A549 (cell line): ENCODE measurements around the gene WFS1. TPM values are rescaled to one million over a fixed set of nuclear protein-coding genes. Genes with fewer than 3 reads are reported as not detected.

Experiments
- ATAC-seq, 2 experiments: fragments of 200-7000 bp in 1 of 2; fragments of >200 bp in 1 of 2; cut with Nextera tagmentation in 1 of 2; cut with Tn5 transposase in 1 of 2; 3 replicates each; pipeline versions ENCODE4 v1.8.0 to v1.9.1; 2018 to 2020; ENCODE audit warnings: mild to moderate bottlenecking in 1 of 2, moderate library complexity in 1 of 2
- CTCF ChIA-PET: fragments of 300-600 bp; sonication (Branson Sonifier 250); formaldehyde crosslinking; extraction: SDS; loops from one replicate; lab custom pipeline; 2021; ENCODE audit warnings: antibody characterized with exemption, inconsistent platforms; lab: Yijun Ruan, JAX
- POLR2A ChIA-PET: fragments of 350-600 bp; formaldehyde crosslinking; extraction: SDS; loops from one replicate; lab custom pipeline; 2021; ENCODE audit warnings: antibody characterized with exemption, inconsistent platforms; lab: Yijun Ruan, JAX
- DNase-seq, 2 experiments: peaks; one replicate each; pipeline versions ENCODE4 v3.0.0 to v3.0.0-alpha.2; 2011 to 2016; ENCODE audit warnings: low read depth in 1 of 2, low spot score in 1 of 2
- FAIRE-seq: peaks from 2 replicates; lab custom pipeline; 2011; peaks lifted over from hg19 to GRCh38; lab: Jason Lieb, UNC
- H3K27ac ChIP-seq, 2 experiments: fragments of >200 bp; sonication (Bioruptor Twin); formaldehyde crosslinking; 3 replicates each; pipeline ENCODE4 v1.5.1; 2016 to 2017
- H3K4me1 ChIP-seq: fragments of >200 bp; sonication (Bioruptor Twin); formaldehyde crosslinking; 3 replicates; pipeline ENCODE4 v1.6.1; 2016
- H3K4me2 ChIP-seq: fragments of >200 bp; sonication (Bioruptor Twin); formaldehyde crosslinking; 3 replicates; pipeline ENCODE4 v1.6.1; 2016
- H3K4me3 ChIP-seq: fragments of >200 bp; sonication (Bioruptor Twin); formaldehyde crosslinking; 3 replicates; pipeline ENCODE4 v1.5.1; 2016
- H3K9me3 ChIP-seq: fragments of >200 bp; sonication (Bioruptor Twin); formaldehyde crosslinking; 3 replicates; pipeline ENCODE4 v1.6.1; 2016
- CBX2 ChIP-seq: fragments of 200-600 bp; sonication (generic); IDR thresholded peaks from 2 replicates; pipeline ENCODE4 v1.6.1; 2016; ENCODE audit warnings: low read depth, mild to moderate bottlenecking, borderline replicate concordance
- CBX8 ChIP-seq: fragments of 200-600 bp; sonication (generic); IDR thresholded peaks from 2 replicates; pipeline ENCODE4 v1.6.1; 2016
- EHMT2 ChIP-seq: fragments of 200-600 bp; sonication (generic); IDR thresholded peaks from 2 replicates; pipeline ENCODE4 v1.6.1; 2016; ENCODE audit warnings: antibody characterized with exemption, low read depth, mild to moderate bottlenecking, moderate library complexity
- GATA3 ChIP-seq: IDR thresholded peaks from 2 replicates; pipeline ENCODE4 v1.6.1; 2012; ENCODE audit warnings: borderline replicate concordance
- HDAC2 ChIP-seq: fragments of 200-600 bp; sonication (generic); IDR thresholded peaks from 2 replicates; pipeline ENCODE4 v1.6.1; 2016
- HEYL ChIP-seq: fragments of 250-450 bp; sonication (Bioruptor Pico); IDR thresholded peaks from 2 replicates; pipeline ENCODE4 v1.8.0; 2021; ENCODE audit warnings: mild to moderate bottlenecking, moderate library complexity
- HOXB13 ChIP-seq: fragments of 250-450 bp; sonication (Bioruptor Pico); IDR thresholded peaks from 2 replicates; pipeline ENCODE4 v1.5.0; 2020; ENCODE audit warnings: low read depth, mild to moderate bottlenecking, moderate library complexity
- JUNB ChIP-seq: fragments of >200 bp; sonication (Bioruptor Twin); formaldehyde crosslinking; IDR thresholded peaks from 2 replicates; pipeline ENCODE4 v1.6.1; 2016
- KDM1A ChIP-seq: fragments of 200-600 bp; sonication (generic); IDR thresholded peaks from 2 replicates; pipeline ENCODE4 v1.6.1; 2016; ENCODE audit warnings: low read depth, mild to moderate bottlenecking
- KDM5A ChIP-seq: fragments of 200-600 bp; sonication (generic); IDR thresholded peaks from 2 replicates; pipeline ENCODE4 v1.6.1; 2016; ENCODE audit warnings: antibody characterized with exemption, mild to moderate bottlenecking
- MAFK ChIP-seq: fragments of 450-650 bp; IDR thresholded peaks from 2 replicates; pipeline ENCODE4 v1.6.1; 2014; ENCODE audit not compliant: partially characterized antibody
- MAZ ChIP-seq: fragments of 150-350 bp; IDR thresholded peaks from 2 replicates; pipeline ENCODE4 v1.6.1; 2014; ENCODE audit warnings: antibody characterized with exemption, low read depth, low read length, borderline replicate concordance
- NR3C1 ChIP-seq: fragments of >200 bp; sonication (Bioruptor Twin); formaldehyde crosslinking; IDR thresholded peaks from 3 replicates; pipeline ENCODE4 v1.6.1; 2017
- POLR2AphosphoS2 ChIP-seq: conservative IDR thresholded peaks from 2 replicates; pipeline ENCODE4 v1.6.1; 2012; ENCODE audit warnings: low read length, improper control_type of control experiment, inconsistent platforms
- RAD21 ChIP-seq, 2 experiments: fragments of >200 bp in 1 of 2; sonication (Bioruptor Twin) in 1 of 2; formaldehyde crosslinking in 1 of 2; IDR thresholded peaks in 1 of 2; conservative IDR thresholded peaks in 1 of 2; 2 replicates in 1 of 2; 3 replicates in 1 of 2; pipeline ENCODE4 v1.6.1; 2012 to 2018; ENCODE audit warnings: inconsistent platforms in 1 of 2
- RARB ChIP-seq: fragments of 250-450 bp; sonication (Bioruptor Pico); IDR thresholded peaks from 2 replicates; pipeline ENCODE4 v1.8.0; 2021; ENCODE audit warnings: mild to moderate bottlenecking, moderate library complexity
- RFX5 ChIP-seq: fragments of 450-650 bp; IDR thresholded peaks from 2 replicates; pipeline ENCODE4 v1.7.1; 2014; ENCODE audit warnings: antibody characterized with exemption, mild to moderate bottlenecking, moderate library complexity
- RNF2 ChIP-seq: fragments of 200-600 bp; sonication (generic); IDR thresholded peaks from 2 replicates; pipeline ENCODE4 v1.6.1; 2016; ENCODE audit warnings: low read depth, mild to moderate bottlenecking, antibody characterized with exemption, moderate library complexity, borderline replicate concordance
- SMC3 ChIP-seq: fragments of >200 bp; sonication (Bioruptor Twin); formaldehyde crosslinking; IDR thresholded peaks from 3 replicates; pipeline ENCODE4 v1.6.1; 2018; ENCODE audit warnings: inconsistent platforms
- TFCP2L1 ChIP-seq: fragments of 250-450 bp; sonication (Bioruptor Pico); IDR thresholded peaks from 2 replicates; pipeline ENCODE4 v1.5.0; 2021; ENCODE audit warnings: mild to moderate bottlenecking
- TP53 ChIP-seq: fragments of 250-450 bp; sonication (Bioruptor Pico); IDR thresholded peaks from 2 replicates; pipeline ENCODE4 v1.5.0; 2021; ENCODE audit warnings: mild to moderate bottlenecking, moderate library complexity
- ZC3H11A ChIP-seq: fragments of 450-650 bp; IDR thresholded peaks from 2 replicates; pipeline ENCODE4 v1.6.1; 2014; ENCODE audit warnings: antibody characterized with exemption, mild to moderate bottlenecking
- ZFP36 ChIP-seq: fragments of 450-650 bp; IDR thresholded peaks from 2 replicates; pipeline ENCODE4 v1.6.1; 2014; ENCODE audit warnings: borderline replicate concordance; ENCODE audit not compliant: partially characterized antibody
- ZNF302 ChIP-seq: fragments of 250-450 bp; sonication (Bioruptor Pico); IDR thresholded peaks from 2 replicates; pipeline ENCODE4 v1.9.0; 2021; ENCODE audit warnings: inconsistent platforms, mild to moderate bottlenecking, moderate library complexity
- ZSCAN20 ChIP-seq: fragments of 250-450 bp; sonication (Bioruptor Pico); IDR thresholded peaks from 2 replicates; pipeline ENCODE4 v1.8.0; 2022; ENCODE audit warnings: mild to moderate bottlenecking, moderate library complexity
- WGBS: methylation state at CpG from one replicate; pipeline ENCODE4 v1.1.6; 2017; ENCODE audit errors: missing lambda C conversion rate; 5-methylcytosine and 5-hydroxymethylcytosine counted together
- polyA plus RNA-seq, 4 experiments: library from polyadenylated mRNA; depleted of rRNA in 3 of 4; stranded (reverse); fragments of >200 nt; fragmentation: RNase III in 1 of 4; extraction: RNeasy Plus Mini Kit Qiagen cat#74134 plus additional on column Dnase treatment in 1 of 4; gene quantifications; 2 replicates in 3 of 4; 3 replicates in 1 of 4; pipeline ENCODE4 v1.2.3, GENCODE V29; 2011 to 2017
- TF ChIP-seq, protein P1 (sequence below): fragments of 250-450 bp; sonication (Bioruptor Pico); IDR thresholded peaks from 2 replicates; pipeline ENCODE4 v1.5.0; 2021; ENCODE audit warnings: mild to moderate bottlenecking, moderate library complexity, borderline replicate concordance
- TF ChIP-seq, protein P2 (sequence below): IDR thresholded peaks from 2 replicates; pipeline ENCODE4 v1.6.1; 2012
- TF ChIP-seq, protein P3 (sequence below): fragments of 450-650 bp; IDR thresholded peaks from 2 replicates; pipeline ENCODE4 v1.6.1; 2014; ENCODE audit warnings: antibody characterized with exemption
- TF ChIP-seq, protein P4 (sequence below): IDR thresholded peaks from 2 replicates; pipeline ENCODE4 v1.6.1; 2012

Gene WFS1
- polyA plus RNA-seq, 2 of the 4 experiments (the other 2 are of a cell fraction), result 8.8 to 13.6 TPM

DNA sequence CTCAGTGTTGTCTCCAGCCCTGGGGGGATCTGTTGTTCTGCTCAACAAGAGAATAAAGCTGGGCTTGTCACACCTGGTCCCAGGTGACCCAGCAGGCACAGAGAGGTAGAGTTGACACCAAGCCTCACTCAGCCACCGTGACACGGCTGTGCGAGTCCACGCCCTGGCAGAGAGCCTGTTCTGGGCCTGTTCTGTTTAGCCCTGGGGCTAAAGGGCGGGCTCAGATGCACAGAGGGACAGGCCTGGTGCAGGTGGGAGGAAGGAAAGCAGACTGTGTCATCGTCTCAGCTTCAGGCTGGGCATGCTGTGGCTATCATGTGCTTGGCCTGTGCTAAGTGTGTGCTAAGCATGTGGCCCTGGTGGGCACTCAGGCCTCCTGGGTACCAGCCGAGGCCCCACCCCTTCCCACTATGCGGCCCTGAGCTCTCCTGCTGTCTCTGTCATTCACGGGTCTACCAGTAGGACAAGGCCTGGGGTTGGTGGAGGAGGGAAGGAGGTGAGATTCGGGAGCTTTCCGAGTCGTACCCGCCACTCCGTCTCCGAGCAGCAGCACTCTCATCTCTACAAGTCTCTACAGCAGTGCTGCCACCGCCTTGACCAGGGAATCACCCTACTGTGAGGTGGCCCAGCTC is 10.8 kb downstream of the WFS1 start:
- CTCF ChIA-PET, result interaction anchor here (0.6 to 1.7 kb wide), 4 partner anchors 17 to 1695 kb away, joined by 3 read pairs; no protein-coding TSS in a partner anchor
- 82% methylated on average over 10 of the region's 16 CpGs for WGBS
- ATAC-seq, result peak in 1 of 2 experiments; percentile 40; a peak in 2 of 6 replicates
- H3K4me2 ChIP-seq, result no peak overlapping the region
- H3K4me1 ChIP-seq, result no peaks in the 10 kb centered on the region
- no peak for DNase-seq
- POLR2A ChIA-PET, result no interaction called here
- no peak for FAIRE-seq
- H3K4me3 ChIP-seq, result no peak overlapping the region
- H3K9me3 ChIP-seq, result no peaks in the 10 kb centered on the region
- no peak overlapping the region for H3K27ac ChIP-seq
- TF ChIP-seq HDAC2 (no peak), RAD21 (conservative IDR thresholded peaks at IDR 0.05 in 1 of 2, IDR thresholded peaks at IDR 0.05 in 1 of 2) (no peak), ZFP36 (no peak), JUNB (no peak), CBX8 (no peak), MAZ (no peak), KDM1A (no peak), RNF2 (no peak), EHMT2 (no peak), GATA3 (no peak), TFCP2L1 (CRISPR knock-in tag) (no peak), RARB (CRISPR knock-in tag) (no peak), POLR2AphosphoS2 (no peak), MAFK (no peak), HEYL (CRISPR knock-in tag) (no peak), ZNF302 (no peak), TP53 (no peak)
- TF ChIP-seq, protein P1, sequence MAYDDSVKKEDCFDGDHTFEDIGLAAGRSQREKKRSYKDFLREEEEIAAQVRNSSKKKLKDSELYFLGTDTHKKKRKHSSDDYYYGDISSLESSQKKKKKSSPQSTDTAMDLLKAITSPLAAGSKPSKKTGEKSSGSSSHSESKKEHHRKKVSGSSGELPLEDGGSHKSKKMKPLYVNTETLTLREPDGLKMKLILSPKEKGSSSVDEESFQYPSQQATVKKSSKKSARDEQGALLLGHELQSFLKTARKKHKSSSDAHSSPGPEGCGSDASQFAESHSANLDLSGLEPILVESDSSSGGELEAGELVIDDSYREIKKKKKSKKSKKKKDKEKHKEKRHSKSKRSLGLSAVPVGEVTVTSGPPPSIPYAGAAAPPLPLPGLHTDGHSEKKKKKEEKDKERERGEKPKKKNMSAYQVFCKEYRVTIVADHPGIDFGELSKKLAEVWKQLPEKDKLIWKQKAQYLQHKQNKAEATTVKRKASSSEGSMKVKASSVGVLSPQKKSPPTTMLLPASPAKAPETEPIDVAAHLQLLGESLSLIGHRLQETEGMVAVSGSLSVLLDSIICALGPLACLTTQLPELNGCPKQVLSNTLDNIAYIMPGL (CRISPR knock-in tag), result no peak
- TF ChIP-seq, protein P2, sequence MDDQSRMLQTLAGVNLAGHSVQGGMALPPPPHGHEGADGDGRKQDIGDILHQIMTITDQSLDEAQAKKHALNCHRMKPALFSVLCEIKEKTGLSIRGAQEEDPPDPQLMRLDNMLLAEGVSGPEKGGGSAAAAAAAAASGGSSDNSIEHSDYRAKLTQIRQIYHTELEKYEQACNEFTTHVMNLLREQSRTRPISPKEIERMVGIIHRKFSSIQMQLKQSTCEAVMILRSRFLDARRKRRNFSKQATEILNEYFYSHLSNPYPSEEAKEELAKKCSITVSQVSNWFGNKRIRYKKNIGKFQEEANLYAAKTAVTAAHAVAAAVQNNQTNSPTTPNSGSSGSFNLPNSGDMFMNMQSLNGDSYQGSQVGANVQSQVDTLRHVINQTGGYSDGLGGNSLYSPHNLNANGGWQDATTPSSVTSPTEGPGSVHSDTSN, result no peak
- TF ChIP-seq, protein P3, sequence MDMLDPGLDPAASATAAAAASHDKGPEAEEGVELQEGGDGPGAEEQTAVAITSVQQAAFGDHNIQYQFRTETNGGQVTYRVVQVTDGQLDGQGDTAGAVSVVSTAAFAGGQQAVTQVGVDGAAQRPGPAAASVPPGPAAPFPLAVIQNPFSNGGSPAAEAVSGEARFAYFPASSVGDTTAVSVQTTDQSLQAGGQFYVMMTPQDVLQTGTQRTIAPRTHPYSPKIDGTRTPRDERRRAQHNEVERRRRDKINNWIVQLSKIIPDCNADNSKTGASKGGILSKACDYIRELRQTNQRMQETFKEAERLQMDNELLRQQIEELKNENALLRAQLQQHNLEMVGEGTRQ, result no peak

DNA sequence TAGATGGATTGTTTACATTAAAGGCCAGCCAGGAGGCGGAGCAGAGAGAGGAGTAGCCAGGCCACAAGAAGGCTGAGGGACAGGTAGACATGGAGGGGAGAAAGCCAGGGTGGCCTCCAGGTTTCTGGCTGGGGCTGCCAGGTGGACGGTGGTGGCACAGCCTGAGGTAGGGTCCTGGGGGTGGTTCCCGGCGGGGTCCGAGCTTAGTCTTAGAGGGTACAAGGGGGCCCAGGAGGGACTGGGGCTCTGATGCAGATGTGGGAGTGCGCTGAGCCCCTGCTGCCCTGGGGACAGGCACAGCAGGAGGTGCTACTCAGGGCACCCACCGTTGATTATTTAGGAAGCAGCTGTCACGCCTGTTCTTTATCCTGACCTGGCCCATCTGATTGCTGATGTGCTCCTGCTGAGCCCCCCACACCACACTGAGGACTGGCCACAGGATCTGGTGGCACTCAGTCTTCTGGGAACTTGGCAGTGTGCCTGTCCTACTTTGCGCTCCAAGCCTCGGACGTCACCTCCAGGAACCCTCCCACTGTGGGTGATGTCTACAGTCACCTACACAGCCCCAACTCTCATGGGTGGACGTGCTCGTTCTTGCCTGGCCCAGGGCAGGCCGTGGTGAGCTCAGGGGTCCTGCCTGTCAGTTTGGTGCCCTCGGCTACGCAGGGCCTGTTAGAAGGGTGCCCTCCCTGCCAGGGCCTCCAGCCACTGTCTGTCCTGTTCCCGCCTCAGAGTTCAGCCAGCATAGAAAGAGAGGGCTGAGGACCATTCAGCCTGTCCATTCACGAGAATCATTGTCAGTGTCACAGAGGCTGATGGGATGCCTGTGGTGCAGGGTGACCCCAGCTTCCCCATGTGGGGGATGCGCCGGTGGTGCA is 12.0 kb downstream of the WFS1 start:
- POLR2A ChIA-PET, result no interaction called here
- H3K4me3 ChIP-seq, result no peak overlapping the region
- no peak overlapping the region for H3K27ac ChIP-seq
- TF ChIP-seq, protein P3, result no peak
- no peak for TF ChIP-seq SMC3
- no peak for TF ChIP-seq JUNB
- TF ChIP-seq ZC3H11A, result no peak
- no peak for TF ChIP-seq CBX2
- TF ChIP-seq, protein P1 (CRISPR knock-in tag), result no peak
- no peak for TF ChIP-seq ZSCAN20 (CRISPR knock-in tag)
- TF ChIP-seq KDM5A, result no peak
- TF ChIP-seq HOXB13 (CRISPR knock-in tag), result no peak
- no peak for TF ChIP-seq HDAC2
- TF ChIP-seq RFX5, result no peak
- TF ChIP-seq TP53, result no peak
- TF ChIP-seq RNF2, result no peak
- no peak for TF ChIP-seq KDM1A
- no peak for TF ChIP-seq ZNF302
- TF ChIP-seq NR3C1, result no peak
- TF ChIP-seq, protein P4, sequence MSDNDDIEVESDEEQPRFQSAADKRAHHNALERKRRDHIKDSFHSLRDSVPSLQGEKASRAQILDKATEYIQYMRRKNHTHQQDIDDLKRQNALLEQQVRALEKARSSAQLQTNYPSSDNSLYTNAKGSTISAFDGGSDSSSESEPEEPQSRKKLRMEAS, result no peak
- TF ChIP-seq, all 56 proteins: peak for 0
- CTCF ChIA-PET, result interaction anchor here (1.4 to 1.8 kb wide), 2 partner anchors 31 to 49 kb away, joined by 3 to 4 read pairs; no protein-coding TSS in a partner anchor
- DNase-seq, result no peak
- ATAC-seq, result no peak
- H3K9me3 ChIP-seq, result no peaks in the 10 kb centered on the region
- FAIRE-seq, result no peak
- no peak overlapping the region for H3K4me2 ChIP-seq
- no peaks in the 10 kb centered on the region for H3K4me1 ChIP-seq
- WGBS, result 91% methylated on average over 17 of the region's 20 CpGs
